Suprapubic skin (tissue), 3 donors: Measurements from ENCODE around the gene CNP.

Experiments
- CTCF ChIP-seq, 2 donors: fragments of 200-600 bp in 1 of 2; fragments of 450-650 bp in 1 of 2; sonication (generic) in 1 of 2; IDR thresholded peaks; one replicate each; pipeline ENCODE4 v1.5.1; 2016 to 2019; ENCODE audit warnings: antibody characterized with exemption in 2 of 2, mild to moderate bottlenecking in 1 of 2, moderate library complexity in 1 of 2
- POLR2A ChIP-seq, 2 donors: fragments of 450-650 bp; IDR thresholded peaks; one replicate each; pipeline ENCODE4 v1.6.1; 2017; ENCODE audit warnings: antibody characterized with exemption in 2 of 2, mild to moderate bottlenecking in 2 of 2, moderate library complexity in 2 of 2

- TF ChIP-seq CTCF (IDR thresholded peaks at IDR 0.05) (no peak), POLR2A (IDR thresholded peaks at IDR 0.05) (no peak)
Measured at GRCh38 chr17:41967141-41967920, 736 bp downstream of the CNP start.
